ENCODE data around the gene AR.
"Not testable (repeated sequence)": the region's sequence is repeated elsewhere in the genome, so short reads cannot be mapped to it uniquely, and the experiment has no call there.

The AR gene

DNA sequence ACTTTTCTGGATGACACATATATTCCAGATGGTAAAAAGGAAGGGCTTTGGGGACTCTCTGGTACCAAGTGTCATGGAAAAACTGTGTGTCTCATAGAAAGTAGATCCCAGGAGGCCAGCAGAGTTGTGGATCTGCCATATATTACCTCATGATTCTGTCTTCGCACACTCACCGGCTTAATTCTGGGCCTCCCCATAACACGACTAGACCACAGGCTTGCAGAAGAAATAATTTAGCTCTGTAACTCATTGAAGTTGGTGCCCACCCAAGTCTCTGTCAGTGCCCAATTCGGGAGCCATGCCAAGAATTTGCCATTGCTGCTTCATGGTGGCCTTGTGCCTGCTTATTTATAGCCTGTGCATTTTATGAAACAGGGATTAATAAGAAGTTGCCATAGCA is 104.5 kb downstream of the AR start:
- TF ChIP-seq CTCF (IDR thresholded peaks at IDR 0.05; ENCODE audit: control insufficient read depth, insufficient read depth, low read depth, low read length, missing control alignments), result no peak
- no peak for DNase-seq (ENCODE audit: low read depth)
- no peak overlapping the region for H3K4me3 ChIP-seq (ENCODE audit: control insufficient read depth, low read depth, low read length)

DNA sequence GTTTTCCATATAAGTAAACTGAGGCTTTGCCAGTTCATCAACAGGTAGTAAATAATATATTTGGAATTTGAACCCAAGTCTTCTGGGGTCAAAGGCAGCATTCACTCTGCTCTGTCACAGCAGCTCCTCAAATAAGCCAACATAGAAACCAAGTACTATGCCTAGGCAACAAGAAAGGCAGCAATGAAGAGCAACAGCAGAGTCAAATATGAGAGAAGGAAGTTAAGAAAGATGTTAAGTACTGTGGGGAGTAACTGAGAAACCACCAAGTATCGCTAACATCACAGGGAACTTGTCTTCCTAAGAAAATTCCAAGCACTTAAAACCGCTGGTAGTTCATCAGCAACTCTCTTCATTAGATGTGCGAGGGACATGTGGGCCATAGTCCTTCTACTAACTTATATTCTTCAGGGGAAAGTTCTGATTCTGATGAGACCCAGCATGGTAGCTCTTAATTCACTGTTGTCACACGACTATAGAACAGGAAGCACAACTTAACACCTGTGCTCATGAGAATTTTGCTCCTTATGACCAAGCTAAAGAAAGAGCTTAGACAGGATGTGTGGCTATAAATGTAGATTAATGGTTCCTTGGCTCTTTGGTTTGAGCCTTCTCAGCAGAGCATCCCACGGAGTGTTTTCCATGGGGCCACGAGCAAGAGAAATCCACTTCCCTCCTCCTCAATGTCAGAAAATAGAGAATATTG is 107.8 kb downstream of the AR start:
- H3K4me3 ChIP-seq (ENCODE audit: control insufficient read depth, low read depth, low read length), result no peak overlapping the region
- TF ChIP-seq CTCF (IDR thresholded peaks at IDR 0.05; ENCODE audit: control insufficient read depth, insufficient read depth, low read depth, low read length, missing control alignments), result no peak
- DNase-seq (ENCODE audit: low read depth), result no peak

DNA sequence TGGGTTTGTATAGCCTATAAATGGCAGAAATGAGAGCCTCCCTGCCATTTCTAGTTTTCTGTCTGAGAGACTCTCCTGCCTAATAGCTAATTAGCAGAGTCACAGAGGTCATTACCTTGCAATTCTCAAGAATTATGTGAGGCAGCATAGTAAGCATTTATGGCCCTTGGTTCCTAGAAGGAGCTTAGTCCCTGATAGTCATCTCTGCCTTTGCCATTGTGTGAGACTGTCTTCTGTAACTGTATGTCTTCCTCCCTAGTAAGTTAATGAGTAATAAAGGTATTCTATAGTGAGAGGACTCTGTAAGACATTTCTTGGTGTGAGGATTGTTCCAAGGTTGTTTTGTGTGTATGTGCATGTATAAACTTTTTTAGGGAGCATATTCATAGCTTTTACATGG is 108.7 kb downstream of the AR start:
- H3K4me3 ChIP-seq (ENCODE audit: control insufficient read depth, low read depth, low read length), result no peak overlapping the region
- TF ChIP-seq CTCF (IDR thresholded peaks at IDR 0.05; ENCODE audit: control insufficient read depth, insufficient read depth, low read depth, low read length, missing control alignments), result no peak
- no peak for DNase-seq (ENCODE audit: low read depth)

DNA sequence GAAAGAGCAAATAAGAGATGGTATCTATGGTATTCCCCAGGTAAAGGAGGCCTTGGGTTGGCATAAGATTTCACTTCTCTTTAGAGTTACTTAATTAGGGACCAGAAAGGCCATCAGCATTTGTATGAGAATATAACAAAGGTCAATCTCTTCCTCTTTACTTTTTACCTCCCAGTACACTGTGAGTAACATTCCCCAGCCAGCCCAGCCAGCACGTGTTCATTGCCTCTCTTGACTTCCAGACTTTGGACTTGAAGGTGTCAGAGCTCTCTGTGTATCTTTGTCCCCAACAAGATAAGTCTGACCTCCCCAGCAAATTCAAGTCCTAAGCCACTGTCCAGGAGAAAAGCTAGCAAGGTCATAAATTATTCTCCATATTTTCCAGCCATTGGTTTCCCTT is 110.5 kb downstream of the AR start:
- TF ChIP-seq CTCF (IDR thresholded peaks at IDR 0.05; ENCODE audit: control insufficient read depth, insufficient read depth, low read depth, low read length, missing control alignments), result no peak
- DNase-seq (ENCODE audit: low read depth), result no peak
- H3K4me3 ChIP-seq (ENCODE audit: control insufficient read depth, low read depth, low read length), result no peak overlapping the region

- DNase-seq (ENCODE audit: low read depth), result no peak
- H3K4me3 ChIP-seq (ENCODE audit: control insufficient read depth, low read depth, low read length), result no peak overlapping the region
- TF ChIP-seq CTCF (IDR thresholded peaks at IDR 0.05; ENCODE audit: control insufficient read depth, insufficient read depth, low read depth, low read length, missing control alignments), result no peak
Observed at GRCh38 chrX:67665583-67665982, 121.8 kb downstream of the AR start.

DNA sequence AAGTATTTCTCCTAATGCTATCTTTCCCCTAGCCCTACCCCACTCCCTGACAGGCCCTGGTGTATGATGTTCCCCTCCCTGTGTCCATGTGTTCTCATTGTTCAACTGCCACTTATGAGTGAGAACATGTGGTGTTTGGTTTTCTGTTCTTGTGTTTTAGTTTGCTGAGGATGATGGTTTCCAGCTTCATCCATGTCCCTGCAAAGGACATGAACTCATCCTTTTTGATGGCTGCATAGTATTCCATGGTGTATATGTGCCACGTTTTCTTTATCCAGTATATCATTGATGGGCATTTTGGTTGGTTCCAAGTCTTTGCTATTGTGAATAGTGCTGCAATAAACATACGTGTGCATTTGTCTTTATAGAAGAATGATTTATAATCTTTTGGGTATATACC is 126.9 kb downstream of the AR start:
- H3K4me3 ChIP-seq (ENCODE audit: control insufficient read depth, low read depth, low read length); DNase-seq (ENCODE audit: low read depth): not testable (repeated sequence)

DNA sequence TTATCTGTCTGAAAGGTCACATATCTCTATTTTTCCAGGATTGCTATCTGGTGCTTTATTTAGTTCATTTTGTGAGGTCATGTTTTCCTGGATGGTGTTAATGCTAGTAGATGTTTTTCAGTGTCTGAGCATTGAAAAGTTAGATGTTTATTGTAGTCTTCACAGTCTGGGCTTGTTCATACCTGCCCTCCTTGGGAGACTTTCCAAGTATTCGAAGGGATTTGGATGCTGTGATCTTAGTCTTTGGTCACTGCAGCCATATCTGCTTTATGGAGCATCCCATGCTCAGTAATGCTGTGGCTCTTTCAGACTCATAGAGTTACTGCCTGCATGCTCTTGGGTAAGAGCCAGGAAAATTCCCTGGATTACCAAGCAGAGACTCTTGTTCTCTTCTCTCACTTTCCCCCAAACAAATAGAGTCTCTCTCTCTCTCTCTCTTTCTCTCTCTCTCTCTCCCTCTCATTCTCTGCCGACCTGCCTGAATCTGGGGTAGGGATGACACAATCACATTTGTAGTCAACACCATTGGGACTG is 130.0 kb downstream of the AR start:
- TF ChIP-seq CTCF (IDR thresholded peaks at IDR 0.05; ENCODE audit: control insufficient read depth, insufficient read depth, low read depth, low read length, missing control alignments), result no peak
- DNase-seq (ENCODE audit: low read depth), result no peak
- H3K4me3 ChIP-seq (ENCODE audit: control insufficient read depth, low read depth, low read length), result no peak overlapping the region

Measured in AG09309 (cell line).